ENCODE data around the gene FRAS1. TPM values are rescaled to one million over a fixed set of nuclear protein-coding genes. Genes with fewer than 3 reads are reported as not detected.

FRAS1 gene
- total RNA-seq, 2 donors from 2014 or later, result 2.0 to 7.1 TPM

- H3K9me3 ChIP-seq, result no peaks in the 10 kb centered on the region
- no peaks in the 10 kb centered on the region for H3K27me3 ChIP-seq (replicated peaks; ENCODE audit: insufficient read depth)
- no peaks in the 10 kb centered on the region for H3K36me3 ChIP-seq
- no peak for TF ChIP-seq CTCF (IDR thresholded peaks at IDR 0.05)
- H3K27ac ChIP-seq, result no peak overlapping the region
- ATAC-seq (ENCODE audit: insufficient number of reproducible peaks, low FRiP score, low read depth) (no peak), DNase-seq (ENCODE audit: low spot score) (no peak)
- peaks cover 11 to 14% of the 10 kb centered on the region in 2 donors for H3K4me1 ChIP-seq (ENCODE audit: control insufficient read depth in 1 of 2, low read depth in 2 of 2)
- H3K4me3 ChIP-seq, result no peak overlapping the region
Measured at GRCh38 chr4:78557841-78558240, 500.7 kb downstream of the FRAS1 start.

- DNase-seq (ENCODE audit: low spot score), result no peak
- no peak for ATAC-seq (ENCODE audit: insufficient number of reproducible peaks, low FRiP score, low read depth)
- no peak for TF ChIP-seq CTCF (IDR thresholded peaks at IDR 0.05)
- Histone ChIP-seq H3K27ac (no peak overlapping the region), H3K4me3 (no peak overlapping the region), H3K36me3 (no peaks in the 10 kb centered on the region), H3K4me1 (ENCODE audit: control insufficient read depth in 1 of 2, low read depth in 2 of 2) (peaks cover 11 to 14% of the 10 kb centered on the region in 2 donors), H3K9me3 (no peaks in the 10 kb centered on the region), H3K27me3 (replicated peaks; ENCODE audit: insufficient read depth) (no peaks in the 10 kb centered on the region)
Measured at GRCh38 chr4:78558410-78558809, 501.3 kb downstream of the FRAS1 start.

GRCh38 chr4:78560296-78560963 is 503.3 kb downstream of the FRAS1 start:
- no peak for TF ChIP-seq CTCF (IDR thresholded peaks at IDR 0.05)

GRCh38 chr4:78561677-78562076 is 504.6 kb downstream of the FRAS1 start:
- Histone ChIP-seq H3K4me1 (ENCODE audit: control insufficient read depth in 1 of 2, low read depth in 2 of 2) (peaks cover 11 to 14% of the 10 kb centered on the region in 2 donors), H3K9me3 (no peaks in the 10 kb centered on the region), H3K27me3 (replicated peaks; ENCODE audit: insufficient read depth) (no peaks in the 10 kb centered on the region), H3K27ac (no peak overlapping the region), H3K4me3 (no peak overlapping the region), H3K36me3 (no peaks in the 10 kb centered on the region)
- DNase-seq (ENCODE audit: low spot score) (no peak), ATAC-seq (ENCODE audit: insufficient number of reproducible peaks, low FRiP score, low read depth) (no peak)
- no peak for TF ChIP-seq CTCF (IDR thresholded peaks at IDR 0.05)

More at GRCh38 chr4:78560296-78560963, 503.3 kb downstream of the FRAS1 start:
- no peak overlapping the region for H3K27ac ChIP-seq
- no peak overlapping the region for H3K4me3 ChIP-seq
- H3K36me3 ChIP-seq, result no peaks in the 10 kb centered on the region
- no peak for DNase-seq (ENCODE audit: low spot score)
- no peak for ATAC-seq (ENCODE audit: insufficient number of reproducible peaks, low FRiP score, low read depth)
- H3K9me3 ChIP-seq, result no peaks in the 10 kb centered on the region
- H3K4me1 ChIP-seq (ENCODE audit: control insufficient read depth in 1 of 2, low read depth in 2 of 2), result peaks cover 11 to 14% of the 10 kb centered on the region in 2 donors
- H3K27me3 ChIP-seq (replicated peaks; ENCODE audit: insufficient read depth), result no peaks in the 10 kb centered on the region

- TF ChIP-seq CTCF (IDR thresholded peaks at IDR 0.05), result no peak
- Histone ChIP-seq H3K9me3 (no peaks in the 10 kb centered on the region), H3K4me3 (no peak overlapping the region), H3K36me3 (no peaks in the 10 kb centered on the region), H3K27me3 (replicated peaks; ENCODE audit: insufficient read depth) (no peaks in the 10 kb centered on the region), H3K4me1 (ENCODE audit: control insufficient read depth in 1 of 2, low read depth in 2 of 2) (peaks cover 11 to 14% of the 10 kb centered on the region in 2 donors), H3K27ac (no peak overlapping the region)
- DNase-seq (ENCODE audit: low spot score) (no peak), ATAC-seq (ENCODE audit: insufficient number of reproducible peaks, low FRiP score, low read depth) (no peak)
Measured at GRCh38 chr4:78562687-78563086, 505.6 kb downstream of the FRAS1 start.

Measured in thoracic aorta (tissue), 2 donors.